Activated T-cell treated with anti-CD3 and anti-CD28 coated beads for 4 hours (primary cell): Measurements from ENCODE around the gene DNER.
"Not testable (repeated sequence)": the region's sequence is repeated elsewhere in the genome, so short reads cannot be mapped to it uniquely, and the experiment has no call there.

ENCODE experiments used
- DNase-seq: peaks from one replicate; pipeline ENCODE4 v3.0.0-alpha.2; 2020

DNER gene

DNA sequence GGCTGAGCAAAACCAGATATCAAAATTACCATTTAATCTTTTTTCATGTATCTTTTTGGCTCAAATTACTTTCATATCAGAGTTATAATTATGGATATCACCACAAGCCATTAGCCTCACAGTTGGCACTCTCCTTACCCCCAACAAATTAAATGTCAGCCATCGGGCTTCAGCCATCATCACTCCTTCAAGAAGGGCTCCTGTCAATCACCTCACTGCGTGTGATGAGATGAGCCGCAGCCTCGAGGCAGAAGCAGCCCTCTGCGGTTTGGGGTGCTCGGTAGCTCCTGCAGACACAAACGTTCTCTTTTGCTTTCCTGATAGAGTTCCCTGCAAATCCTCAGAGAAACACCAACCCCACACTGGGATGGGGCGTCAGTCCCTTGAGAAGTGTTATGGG lies 94.1 kb downstream of the DNER start:
- no peak for DNase-seq

- no peak for DNase-seq
These were observed 97.9 kb downstream of the DNER start for GRCh38 chr2:229616433-229616832.

GRCh38 chr2:229614021-229614420 lies 100.3 kb downstream of the DNER start:
- DNase-seq, result not testable (repeated sequence)

DNA sequence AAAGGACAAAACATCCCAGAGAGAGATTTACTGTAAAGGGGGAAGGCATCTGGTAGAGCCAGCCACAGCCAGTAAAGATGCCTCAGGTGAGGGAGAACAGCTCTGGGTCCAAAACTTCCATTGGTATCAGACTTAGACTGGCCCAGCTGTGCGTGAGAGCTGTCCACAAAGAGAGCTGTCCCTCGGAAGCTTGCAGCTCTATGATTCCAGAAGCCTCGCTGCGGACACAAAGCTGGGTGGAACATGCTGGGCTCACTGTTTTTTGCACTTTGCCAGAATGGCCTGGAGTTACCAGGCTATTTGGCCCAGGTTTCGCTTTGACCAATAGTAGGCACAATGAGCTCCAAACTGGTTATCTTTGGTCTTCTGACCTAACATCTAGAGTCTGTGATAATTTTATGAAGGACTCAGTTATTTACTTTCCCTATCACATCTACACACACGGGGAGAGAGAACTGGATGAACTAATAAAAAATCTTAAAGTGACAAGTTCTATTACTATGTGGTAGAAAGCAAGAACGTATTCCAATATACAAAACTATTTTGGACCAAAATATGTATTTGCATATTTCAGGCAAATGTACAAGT lies 101.9 kb downstream of the DNER start:
- no peak for DNase-seq

DNA sequence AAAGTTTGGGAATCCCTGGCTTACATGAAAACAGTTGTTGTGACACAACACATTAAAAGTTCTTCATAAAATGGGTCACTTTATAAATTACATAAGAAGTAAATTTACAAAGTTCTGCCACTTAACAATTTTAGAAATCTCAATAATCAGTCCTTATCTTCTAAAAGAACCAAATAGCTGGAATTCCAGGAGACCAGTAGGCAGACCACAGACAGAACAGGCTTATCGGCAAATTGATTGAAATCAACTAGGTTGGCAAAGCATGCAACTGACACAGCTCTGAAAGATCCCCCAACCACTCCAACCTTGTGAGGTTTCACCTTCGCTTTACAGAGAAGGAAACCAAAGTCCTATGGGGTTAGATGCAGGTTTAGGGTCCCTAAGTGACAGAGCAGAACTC lies 103.0 kb downstream of the DNER start:
- no peak for DNase-seq

DNA sequence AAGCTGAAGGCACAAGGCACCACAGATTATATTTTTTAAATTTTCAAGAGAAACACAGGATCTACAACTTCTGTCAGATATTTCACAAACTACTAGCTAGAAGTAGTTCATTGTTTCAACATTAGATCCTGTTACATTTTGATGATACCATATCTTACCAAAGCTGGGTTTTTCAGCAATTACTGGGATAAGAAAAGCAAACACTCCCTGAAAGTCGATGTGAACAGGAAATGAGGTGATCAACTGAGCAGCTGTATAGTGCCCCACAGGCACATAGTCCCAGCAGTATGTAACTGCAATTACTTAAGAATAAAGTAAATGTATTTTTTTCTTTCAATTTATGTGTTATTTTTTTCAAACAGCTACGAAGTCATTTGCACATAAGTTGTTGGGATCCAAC lies 103.5 kb downstream of the DNER start:
- no peak for DNase-seq

GRCh38 chr2:229610333-229610732 lies 104.0 kb downstream of the DNER start:
- DNase-seq, result no peak

- DNase-seq, result no peak
These were observed 112.4 kb downstream of the DNER start for GRCh38 chr2:229601936-229602335.

- no peak for DNase-seq
These were observed 113.0 kb downstream of the DNER start for GRCh38 chr2:229601396-229601795.

DNA sequence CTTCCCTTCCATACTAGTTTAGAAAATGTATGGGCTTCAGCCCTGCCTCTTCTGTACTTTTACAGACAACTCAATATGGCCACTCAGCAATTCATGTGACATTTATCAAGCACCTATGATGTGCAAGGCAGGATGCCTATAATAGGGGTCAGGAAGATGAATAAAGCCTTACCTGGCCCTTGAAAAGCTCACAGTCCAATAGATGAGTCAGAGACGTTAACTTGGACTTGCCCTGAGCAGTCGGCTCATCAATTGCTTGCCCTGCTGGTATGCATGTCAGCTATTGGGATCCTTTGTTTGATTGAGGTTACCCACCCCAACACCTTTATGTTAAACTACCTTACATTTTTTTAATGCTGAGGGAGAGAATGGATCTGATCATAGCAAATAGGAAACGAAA lies 116.1 kb downstream of the DNER start:
- DNase-seq, result no peak

DNA sequence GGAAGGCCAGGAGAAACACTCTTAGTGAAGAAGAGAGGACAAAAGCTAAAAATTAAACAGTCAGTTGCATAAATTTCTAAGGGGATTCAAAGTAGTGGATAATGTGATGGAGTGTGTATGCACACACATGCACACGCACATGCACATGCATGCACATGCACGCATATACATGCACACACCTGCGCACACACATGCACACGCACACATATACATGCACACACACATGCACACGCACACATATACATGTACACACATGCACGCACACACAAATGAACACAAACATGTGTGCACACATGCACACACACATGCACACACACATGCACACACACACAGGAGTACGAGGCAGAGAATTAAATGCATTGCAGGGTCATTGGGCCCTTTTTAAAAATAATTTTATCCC lies 117.6 kb downstream of the DNER start:
- no peak for DNase-seq

- no peak for DNase-seq
These were observed 122.7 kb downstream of the DNER start for GRCh38 chr2:229591611-229592010.

DNA sequence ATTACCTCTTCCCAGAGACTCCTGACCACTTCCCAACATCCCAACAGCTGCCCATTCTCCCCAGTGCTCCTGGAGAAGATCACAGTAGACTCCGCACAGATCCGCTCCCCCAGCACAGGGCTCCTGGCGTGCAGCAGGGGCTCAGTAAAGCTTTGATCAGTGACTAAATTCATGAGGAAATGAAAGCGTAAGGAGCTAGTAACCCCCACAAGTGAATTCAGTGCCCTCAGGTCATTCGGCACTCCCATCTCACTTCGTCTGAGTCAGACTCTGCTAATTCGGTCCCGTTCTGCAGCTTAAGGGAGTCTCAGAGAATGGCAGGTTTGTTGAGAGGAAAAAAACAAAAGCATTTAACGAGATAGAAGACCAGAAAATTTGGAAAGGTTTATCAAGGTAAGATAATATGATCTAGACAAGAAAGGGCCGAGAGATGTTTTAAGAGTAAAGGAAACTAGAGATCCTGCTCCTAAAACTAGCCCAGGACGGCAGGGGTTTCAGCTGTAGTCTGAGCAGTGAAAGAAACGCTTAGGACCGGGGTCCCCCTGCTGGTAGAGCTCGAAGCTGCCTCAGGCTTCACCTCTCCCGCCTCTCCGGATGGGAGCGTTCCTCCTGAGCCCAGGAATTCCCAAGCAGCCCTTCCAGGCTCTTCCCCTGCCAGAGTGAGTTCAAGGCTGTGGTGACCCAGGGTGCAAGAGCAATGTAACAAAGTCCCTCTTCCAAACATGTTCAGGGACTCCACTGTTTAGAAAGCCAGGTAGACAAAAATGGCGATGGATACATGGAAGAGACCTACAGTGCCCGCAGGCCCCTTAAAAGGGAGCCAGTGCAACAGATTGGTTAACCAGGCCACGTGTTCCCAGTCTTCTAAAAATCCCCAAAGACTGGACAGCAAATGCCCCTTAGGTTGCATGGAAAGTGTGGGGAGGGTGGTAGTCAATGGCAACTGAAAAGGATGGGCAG lies 127.3 kb downstream of the DNER start:
- no peak for DNase-seq

GRCh38 chr2:229586012-229586411 lies 128.3 kb downstream of the DNER start:
- DNase-seq, result no peak

- DNase-seq, result no peak
These were observed 132.2 kb downstream of the DNER start for GRCh38 chr2:229582151-229582550.

GRCh38 chr2:229578052-229578846 lies 136.1 kb downstream of the DNER start:
- DNase-seq, result no peak

DNA sequence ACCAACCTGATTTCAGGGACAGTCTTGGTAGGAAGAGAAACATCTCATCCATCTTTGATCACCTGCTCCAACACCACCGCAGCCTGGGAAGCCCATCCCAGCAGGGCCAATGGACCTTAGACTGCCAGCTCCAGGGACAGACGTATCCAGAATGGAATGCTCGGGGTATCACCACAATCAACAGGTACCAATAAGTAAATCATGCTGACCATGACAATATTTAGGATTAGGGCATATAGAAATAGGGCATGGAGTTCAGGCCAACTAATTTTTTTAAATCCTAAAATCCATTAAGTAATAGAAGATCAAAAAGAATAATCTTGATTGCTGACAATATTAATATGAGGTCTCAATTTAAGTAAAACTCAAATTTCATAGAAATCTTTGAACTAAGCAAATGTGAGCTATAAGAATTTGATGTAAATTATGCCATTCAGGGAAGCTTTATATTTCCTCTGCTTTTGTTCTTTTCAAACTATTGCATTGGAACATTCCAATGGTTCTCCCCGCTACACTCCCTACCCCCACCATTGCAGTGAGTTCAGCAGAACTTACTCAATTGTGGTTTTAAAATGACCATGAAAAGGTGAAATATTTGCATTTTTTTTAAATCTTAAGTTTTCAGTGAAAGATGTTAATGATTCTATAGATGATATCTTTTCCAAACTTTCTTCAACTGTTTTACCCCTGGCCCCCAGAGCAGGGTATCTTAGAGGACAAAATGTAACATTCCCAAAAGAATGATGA lies 138.6 kb downstream of the DNER start:
- no peak for DNase-seq

GRCh38 chr2:229572507-229573271 lies 141.7 kb downstream of the DNER start:
- DNase-seq, result no peak

- no peak for DNase-seq
These were observed 143.1 kb downstream of the DNER start for GRCh38 chr2:229571243-229571642.

DNA sequence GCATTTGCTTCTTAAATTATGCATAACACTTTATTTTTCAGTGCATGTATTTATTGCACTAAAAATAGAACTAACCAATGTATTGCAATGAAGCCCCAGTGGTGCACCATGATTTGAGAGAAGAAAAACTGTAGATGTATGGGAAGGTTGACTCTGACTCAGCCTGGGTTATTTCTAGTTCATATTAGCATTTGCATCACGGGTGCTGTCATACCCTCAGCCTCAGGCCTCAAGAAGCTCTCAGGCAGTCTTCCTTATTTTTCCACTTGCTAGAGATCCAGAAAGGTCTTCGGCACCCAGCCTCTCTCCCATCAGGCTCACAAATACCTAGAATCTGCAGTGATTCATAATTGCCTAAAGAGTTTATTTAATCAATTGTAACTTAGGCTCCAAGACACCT lies 148.0 kb downstream of the DNER start:
- DNase-seq, result no peak

DNA sequence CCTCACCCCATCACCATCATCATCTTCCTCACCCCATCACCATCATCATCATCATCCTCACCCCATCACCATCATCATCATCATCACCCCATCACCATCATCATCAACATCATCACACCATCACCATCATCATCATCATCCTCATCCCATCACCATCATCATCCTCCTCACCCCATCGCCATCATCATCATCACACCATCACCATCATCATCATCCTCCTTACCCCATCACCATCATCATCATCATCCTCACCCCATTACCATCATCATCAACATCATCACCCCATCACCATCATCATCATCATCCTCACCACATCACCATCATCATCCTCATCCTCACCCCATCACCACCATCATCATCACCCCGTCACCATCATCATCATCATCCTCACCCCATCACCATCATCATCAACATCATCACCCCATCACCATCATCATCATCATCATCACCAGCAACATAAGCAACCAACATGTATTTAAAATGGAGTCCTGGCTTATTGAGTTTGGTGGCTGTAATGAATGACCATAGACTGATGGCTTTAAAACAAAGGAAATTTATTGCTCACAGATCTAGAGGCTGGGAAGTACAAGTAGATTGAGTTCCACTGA lies 150.0 kb downstream of the DNER start:
- DNase-seq, result no peak

GRCh38 chr2:229563388-229563787 lies 151.0 kb downstream of the DNER start:
- DNase-seq, result no peak
